Hypothalamus (tissue), 51 donors: ENCODE results near the gene ZBTB38.
A peak's percentile ranks its signal among the peaks of the same experiment; 100 is the strongest.

Experiments used
- DNase-seq, 51 donors: peaks; one replicate each; lab custom pipeline; 2025; lab: John Stamatoyannopoulos, UW

Gene ZBTB38

DNA sequence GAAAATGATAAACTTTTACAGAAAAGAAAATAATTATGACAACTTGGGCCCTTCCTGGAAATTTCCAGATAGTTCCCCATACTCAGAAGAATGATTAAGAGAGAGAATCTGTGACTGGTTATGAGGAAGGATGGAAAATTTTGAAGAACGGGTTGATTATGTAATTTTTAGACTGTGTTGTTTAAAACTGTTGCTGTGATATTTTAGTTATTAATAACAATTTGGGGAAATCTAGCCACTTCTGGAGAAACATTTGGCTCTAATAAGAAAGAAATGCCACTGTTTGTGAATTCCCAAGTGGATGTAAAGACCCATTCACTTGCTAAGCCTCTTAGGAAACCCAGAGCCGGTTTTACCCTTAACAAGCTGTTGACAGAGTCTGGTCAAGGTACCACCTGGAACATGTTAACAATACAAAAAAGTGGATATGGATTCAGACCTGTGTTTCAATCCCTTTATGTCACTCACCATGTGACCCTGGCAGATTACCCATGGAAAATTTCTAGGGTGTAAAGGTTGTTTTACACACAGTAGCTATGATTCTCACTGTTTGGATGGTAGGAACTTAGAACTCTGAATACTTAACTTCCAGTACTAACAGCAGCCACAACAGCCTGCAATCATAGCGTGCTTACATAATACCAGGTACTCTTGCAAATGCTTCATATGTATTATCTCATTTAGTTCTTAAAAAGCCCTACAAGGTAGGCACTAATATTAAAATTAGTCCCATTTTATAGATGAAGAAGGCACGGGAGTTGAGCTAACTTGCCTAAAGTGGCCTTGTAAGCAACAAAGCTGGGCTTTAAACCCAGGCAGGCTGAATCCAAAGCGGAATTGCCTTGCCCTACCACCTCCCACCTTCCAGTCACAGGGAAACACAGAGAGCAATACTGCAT lies 32.0 kb downstream of the ZBTB38 start:
- DNase-seq = no peak

- no peak for DNase-seq
Measured at GRCh38 chr3:141401095-141401494, 32.8 kb downstream of the ZBTB38 start.

DNA sequence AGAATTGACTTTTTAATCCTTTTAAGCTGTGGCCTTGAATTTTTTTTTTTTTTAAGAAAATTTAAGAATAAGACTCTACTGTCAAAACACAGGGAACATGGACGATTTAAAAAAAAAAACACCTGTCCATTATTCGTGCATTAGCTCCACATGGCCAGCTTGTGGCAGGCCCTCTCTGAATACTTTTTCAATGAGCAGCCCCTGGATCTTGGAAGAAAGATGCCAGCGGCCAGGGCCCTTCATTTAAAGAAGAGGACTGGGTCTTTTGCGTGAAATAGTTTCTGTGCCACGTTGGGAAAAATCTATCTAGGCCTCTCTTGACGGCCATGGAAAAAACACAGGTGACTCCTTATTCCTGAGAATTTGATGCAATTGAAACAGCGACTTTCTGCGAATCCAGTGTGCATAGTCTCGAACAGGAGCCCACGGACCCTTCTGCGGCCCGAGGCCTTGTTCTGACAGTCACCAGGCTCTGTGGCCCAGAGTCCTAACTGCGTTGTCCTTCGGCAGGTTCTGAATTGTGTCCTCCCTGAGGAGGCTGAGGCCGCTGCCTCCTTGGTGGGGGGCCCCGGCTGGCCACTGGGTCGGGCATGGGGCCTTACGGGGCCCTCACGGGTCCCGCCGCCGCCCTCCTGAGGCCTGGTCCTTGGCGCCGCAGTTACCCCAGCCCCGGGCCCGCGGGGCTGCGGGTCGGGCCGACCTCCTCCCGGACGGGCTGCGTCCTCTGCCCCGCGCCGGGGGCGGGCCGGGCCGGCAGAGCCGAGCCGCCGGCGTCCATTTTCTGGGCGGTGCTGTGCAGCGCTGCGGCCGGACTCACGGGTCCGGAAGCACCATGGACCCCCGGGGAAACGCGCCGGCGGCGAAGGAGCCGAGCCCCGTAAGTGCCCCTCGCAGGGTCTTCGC lies 33.5 kb downstream of the ZBTB38 start:
- peak in 28 of 51 donors; percentile 20 to 74 (median 58) for DNase-seq

DNA sequence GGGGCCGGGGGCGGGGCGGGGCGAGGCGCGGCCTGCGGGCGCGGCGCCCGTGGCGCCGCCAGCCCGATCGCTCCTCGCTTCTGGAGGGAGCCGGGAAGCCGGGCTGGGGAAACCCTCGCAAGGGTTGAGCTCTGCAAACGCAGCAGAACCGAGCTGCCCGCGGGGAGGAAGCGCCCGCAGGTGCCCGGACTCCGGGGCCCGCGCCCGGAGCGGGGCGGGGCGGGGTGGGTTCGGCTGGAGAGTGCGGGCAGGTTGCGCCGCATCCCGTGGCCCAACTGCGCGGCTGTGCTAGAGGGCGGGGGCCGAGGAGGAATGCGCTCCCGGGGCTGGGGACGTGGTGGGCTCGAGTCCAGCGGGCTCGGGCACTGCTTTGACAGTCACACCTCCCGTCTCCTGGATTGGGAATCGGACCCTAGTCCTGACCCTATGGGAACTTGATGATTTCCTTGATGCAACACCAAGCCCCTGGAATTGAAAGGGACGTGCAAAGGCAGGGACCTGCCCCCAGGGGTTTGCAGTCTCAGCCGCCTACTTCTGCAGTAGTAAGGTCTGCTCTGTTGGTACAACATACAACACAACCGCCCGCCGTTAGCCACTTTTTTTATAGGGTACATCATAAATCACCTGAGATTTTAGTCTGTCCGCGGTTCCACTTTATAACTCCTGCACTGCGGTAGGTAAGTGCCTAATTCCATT lies 34.3 kb downstream of the ZBTB38 start:
- DNase-seq = peak in 47 of 51 donors; percentile 15 to 83 (median 57)

DNA sequence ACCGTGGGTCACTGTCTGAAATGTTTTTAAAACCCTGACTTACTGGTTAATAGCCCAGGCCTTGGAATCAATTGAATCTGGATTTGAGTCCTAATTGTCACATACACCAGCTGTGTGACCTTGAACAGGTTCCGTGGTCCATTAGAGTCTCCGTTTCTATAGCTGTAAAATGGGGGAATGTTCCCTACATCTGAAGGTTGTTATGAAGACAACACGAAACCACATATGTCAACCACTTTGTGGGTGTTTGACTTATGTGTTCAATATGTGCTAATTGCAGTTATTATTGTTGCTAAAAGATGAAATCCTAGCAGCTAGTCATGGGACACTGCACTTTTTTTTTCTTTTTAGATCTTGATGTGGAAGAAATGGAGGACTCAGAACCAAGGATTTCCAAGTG lies 35.3 kb downstream of the ZBTB38 start:
- DNase-seq = no peak

DNA sequence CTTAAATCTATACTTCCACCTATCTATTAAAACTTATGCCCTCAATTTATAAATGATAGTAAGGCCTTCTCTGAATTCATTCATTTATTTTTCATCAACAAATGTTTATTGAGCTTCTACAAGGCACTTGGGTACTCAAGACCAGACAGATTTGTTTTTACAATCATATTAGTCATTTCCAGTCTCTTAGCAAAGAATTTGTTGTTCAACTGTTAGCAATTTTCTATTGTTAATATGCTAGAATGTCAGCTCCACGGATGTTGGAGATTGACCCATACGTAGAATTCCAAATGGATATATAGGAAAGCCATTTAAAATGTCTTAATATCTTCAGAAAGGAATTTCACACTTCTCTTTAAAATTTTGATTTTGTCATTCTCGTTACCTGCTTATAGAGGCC lies 36.7 kb downstream of the ZBTB38 start:
- DNase-seq = no peak

- no peak for DNase-seq
Measured at GRCh38 chr3:141405591-141405990, 37.3 kb downstream of the ZBTB38 start.

- no peak for DNase-seq
Measured at GRCh38 chr3:141406265-141406664, 38.0 kb downstream of the ZBTB38 start.

GRCh38 chr3:141407047-141407446 lies 38.7 kb downstream of the ZBTB38 start:
- DNase-seq = no peak

DNA sequence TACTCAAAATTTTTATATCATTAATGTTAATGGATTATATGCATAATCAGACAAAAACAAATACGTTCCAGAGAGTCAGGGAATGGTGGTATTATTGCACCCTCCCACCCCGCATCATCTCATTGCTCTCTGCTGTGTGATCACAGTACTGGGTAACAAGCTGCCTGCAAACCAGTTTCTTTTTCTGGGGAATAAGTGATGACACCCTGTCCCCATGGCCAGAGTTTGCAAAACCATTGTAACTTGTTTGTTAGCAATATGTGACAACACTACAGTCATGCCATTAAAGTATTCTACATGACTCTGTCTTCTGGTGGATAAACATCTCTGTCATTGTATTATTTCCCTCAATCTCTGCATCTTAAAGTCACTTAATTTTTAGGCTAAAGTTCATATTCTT lies 39.5 kb downstream of the ZBTB38 start:
- DNase-seq = no peak

- DNase-seq = no peak
Measured at GRCh38 chr3:141408596-141408995, 40.3 kb downstream of the ZBTB38 start.

GRCh38 chr3:141409940-141410241 lies 41.6 kb downstream of the ZBTB38 start:
- DNase-seq = no peak

DNA sequence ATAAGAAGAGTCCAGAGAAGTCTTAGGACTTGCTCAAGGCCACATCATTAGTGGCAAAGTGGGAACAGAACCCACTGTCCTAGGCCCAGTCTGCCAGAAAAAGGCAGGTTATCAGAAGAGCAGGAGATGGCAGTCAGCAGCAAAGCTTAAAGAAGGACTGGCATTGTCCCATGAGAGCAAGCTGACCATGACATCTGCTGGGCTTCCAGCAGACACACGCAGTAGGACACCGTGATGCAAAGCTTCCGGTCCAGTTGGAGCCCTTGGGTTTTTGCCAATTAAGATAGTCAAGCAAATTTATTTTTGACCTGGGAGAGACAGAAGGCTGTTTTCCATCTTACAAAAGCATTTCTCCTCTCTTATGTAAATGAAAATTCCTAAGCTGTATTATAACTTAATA lies 42.1 kb downstream of the ZBTB38 start:
- peak in 27 of 51 donors; percentile 8 to 61 (median 40) for DNase-seq

DNA sequence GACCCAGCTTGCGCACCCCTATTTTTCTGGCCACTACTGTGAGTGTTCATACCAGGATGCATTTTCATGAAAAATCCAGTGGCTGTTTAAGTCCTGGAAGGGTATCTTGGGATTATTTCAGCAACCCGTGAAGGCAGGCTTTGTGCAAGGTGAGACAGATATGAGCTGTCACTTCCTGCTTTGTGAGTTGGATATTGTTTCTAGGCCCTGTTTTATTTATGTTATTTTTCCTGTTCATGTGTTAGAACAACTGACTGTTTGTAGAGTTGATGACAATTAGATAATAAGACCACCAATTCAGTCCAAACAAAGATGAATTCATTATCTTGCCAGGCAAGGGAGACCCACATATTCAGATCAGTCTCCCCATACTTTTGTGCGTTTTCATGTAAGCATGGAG lies 42.5 kb downstream of the ZBTB38 start:
- peak in 1 of 51 donors; percentile 57 for DNase-seq

GRCh38 chr3:141411251-141411771 lies 43.0 kb downstream of the ZBTB38 start:
- DNase-seq = peak in 6 of 51 donors; percentile 17 to 55 (median 32)

DNA sequence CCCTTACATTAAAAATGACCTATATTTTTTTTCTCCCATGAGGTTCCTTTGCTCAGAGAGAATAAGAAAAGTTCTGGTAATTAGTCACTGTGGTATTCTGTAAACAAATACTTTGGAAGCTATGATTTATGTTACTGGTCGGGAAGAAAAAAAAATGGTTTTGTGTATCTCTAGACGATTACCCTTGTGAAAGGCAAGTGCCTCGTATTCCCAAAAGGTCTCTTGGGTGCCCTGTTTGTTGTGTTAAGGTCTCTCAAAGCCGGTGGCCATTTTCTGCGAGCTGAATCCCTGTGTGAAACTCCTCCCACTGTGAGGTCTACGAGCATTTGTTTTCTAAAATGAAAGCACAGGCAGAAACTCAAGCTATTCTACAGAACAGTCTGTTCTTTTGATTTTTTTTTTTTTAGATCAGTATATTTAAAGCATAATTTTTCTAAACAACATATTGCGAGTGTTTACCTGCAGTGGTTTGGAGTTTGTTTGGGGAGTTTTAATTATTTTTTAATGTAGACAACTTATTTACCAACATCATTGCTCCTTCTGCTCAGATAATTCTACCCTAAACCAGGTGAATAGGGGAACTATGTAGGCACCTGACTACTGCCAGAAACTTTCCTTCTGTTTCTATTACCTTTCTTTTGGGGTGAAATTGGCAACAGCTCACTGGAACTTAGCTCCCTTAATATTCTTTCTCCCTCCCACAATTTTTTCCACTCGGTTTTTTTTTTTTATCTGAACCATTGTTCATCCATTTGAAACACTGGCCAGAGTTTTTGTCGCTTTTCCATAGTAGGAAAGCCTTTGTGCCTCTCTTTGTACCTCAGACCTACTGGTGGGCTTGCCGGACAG lies 44.0 kb downstream of the ZBTB38 start:
- peak in 27 of 51 donors; percentile 13 to 77 (median 41) for DNase-seq

DNA sequence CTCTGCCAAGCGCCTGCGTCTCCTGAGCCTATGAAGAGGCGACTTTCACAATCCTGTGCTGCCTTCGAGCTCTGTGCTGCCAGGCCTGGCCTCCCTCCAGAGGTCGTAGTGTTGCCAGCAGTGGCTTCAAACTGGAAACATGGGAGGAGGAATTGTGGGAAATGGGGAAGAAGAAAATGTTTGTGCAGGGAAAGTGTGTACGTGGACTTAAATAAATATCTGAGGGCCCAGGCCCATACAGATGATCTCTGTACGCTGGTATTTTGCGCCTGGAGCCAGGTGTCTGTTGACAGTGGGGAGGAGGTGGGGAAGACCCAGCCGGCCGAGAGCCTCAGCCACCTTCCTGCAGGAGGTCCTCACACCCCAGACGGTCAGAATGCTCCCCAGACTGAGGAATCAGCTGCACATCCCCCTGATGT lies 44.6 kb downstream of the ZBTB38 start:
- peak in 50 of 51 donors; percentile 11 to 89 (median 73) for DNase-seq

DNA sequence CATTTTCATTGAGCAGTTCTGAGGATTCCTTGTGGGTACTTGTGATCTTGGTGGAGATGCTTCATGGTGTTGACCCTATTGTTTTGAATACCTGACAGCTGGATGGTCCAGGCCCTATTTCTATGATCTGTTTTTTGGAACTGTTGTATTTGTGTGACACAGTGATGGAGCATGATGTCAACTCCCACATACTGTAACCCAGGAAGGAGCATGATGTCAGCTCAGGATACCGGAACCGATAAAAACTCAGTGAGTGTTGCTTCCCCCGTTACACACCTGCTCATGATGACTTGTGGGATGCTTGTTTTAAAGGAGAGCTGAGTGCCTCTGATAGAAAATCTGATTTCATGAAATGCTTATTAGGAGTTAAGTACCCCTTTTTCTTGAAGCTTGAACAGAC lies 45.1 kb downstream of the ZBTB38 start:
- DNase-seq = no peak

GRCh38 chr3:141413801-141414689 lies 45.7 kb downstream of the ZBTB38 start:
- DNase-seq = no peak
